GM21390 (cell line): ENCODE results near the gene MKI67.
A peak's percentile ranks its signal among the peaks of the same experiment; 100 is the strongest.
"Not testable (repeated sequence)": the region's sequence is repeated elsewhere in the genome, so short reads cannot be mapped to it uniquely, and the experiment has no call there.

Experiments
- ATAC-seq: cut with Tn5 transposase; IDR thresholded peaks from one replicate; pipeline ENCODE4 v1.9.1; 2021; ENCODE audit not compliant: unreplicated experiment

MKI67 gene

GRCh38 chr10:128150561-128150960, 24.3 kb upstream of the MKI67 start:
- ATAC-seq: no peak

DNA sequence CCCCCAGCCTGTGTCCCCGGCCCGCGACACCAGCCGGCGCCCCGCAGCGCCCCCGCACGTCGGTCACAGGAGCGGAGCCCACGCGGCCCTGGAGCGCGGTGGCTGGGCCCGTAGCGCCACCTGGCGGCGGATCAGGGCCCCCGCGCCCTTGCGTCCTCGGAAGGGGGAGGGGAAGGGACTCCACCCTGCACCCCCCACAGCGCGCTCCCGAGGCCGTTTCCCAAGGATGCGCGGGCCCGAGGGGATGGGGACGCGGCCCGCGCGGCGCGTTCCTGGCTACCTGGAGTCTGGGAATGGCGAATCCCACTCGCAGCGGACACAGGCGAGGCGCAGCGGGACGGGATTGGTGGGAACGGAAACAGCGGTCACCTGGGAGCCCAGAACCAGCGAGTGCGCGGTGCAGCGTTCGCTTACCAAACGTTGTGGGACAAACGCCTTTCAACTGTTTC, 23.8 kb upstream of the MKI67 start:
- ATAC-seq: peak; percentile 94

DNA sequence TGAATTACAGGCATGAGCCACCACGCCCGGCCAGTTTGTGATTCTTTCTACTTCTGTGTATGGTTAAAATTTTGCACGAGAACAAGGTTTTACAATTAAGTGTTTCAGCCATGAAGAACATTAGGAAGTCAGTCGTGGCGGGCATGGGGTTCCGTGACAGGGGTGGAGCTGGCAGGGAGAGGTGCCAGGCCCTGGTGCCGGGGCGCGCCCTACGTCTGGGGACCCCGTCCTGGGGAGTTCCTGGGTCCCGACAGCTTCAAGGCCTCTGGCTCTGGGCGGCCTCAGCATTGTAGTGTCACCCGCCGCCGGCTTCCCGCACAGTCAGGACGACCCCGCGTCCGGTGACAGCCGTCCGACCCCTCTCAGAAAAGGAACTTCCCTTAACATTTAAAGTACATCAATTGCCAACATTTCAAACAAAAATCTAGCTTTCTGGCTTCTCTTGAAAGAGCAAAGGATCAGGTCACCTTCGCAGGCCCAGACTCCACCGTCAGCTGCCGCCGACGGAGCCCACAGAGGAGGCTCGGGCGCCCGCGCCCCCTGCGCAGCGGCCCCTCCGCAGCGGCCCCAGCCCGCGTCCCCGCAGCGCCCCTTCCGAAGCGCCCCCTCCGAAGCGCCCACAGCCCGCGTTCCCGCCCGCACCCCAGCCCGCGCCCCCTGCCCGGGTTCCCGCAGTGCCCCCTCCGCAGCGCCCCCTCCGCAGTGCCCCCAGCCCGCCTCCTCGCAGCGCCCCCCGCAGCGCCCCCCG, 23.2 kb upstream of the MKI67 start:
- no peak for ATAC-seq

- ATAC-seq: no peak
These were observed 21.4 kb upstream of the MKI67 start for GRCh38 chr10:128147669-128148068.

GRCh38 chr10:128147064-128147463, 20.8 kb upstream of the MKI67 start:
- peak; percentile 54 for ATAC-seq

DNA sequence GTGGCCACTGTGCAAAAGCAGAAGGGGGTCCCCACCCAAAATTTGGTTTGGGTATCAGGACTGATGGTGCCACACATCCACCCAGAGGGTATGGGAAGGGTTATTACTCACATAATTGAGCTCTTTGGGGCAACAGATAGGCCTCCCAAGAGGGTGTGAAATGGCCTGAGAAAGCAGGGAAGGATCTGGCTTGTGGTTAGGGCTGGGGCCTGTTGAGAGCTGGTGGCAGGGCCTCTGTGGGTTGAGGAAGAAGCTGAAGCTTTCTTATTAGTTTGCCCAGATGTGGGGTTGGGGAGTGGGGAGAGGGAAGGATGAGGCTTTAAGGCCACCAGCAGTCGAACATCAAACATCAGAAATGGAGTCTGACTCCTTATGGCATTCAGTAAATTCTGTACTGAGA, 18.3 kb upstream of the MKI67 start:
- ATAC-seq: no peak

DNA sequence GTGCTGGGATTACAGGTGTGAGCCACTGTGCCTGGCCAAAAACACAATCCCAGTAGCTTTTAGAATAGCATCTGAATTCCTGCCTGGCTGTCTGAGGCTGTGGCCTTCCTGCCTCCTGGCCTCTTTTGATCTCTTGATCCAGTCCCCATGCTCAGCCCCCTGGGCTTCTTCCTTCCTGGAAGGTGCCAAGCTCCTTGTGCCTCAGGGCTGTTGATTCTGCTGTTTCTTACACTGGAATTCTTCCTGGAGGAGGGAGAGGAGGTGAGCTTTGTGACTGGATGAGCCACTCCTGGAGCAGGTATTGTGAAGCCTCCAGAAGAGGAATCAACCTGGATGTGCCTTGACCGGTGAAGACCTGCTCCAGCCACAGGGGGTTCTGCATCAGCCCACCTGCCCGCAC, 17.3 kb upstream of the MKI67 start:
- no peak for ATAC-seq

GRCh38 chr10:128140425-128140824, 14.2 kb upstream of the MKI67 start:
- no peak for ATAC-seq

- ATAC-seq: not testable (repeated sequence)
These were observed 12.2 kb upstream of the MKI67 start for GRCh38 chr10:128138429-128138828.

- ATAC-seq: peak; percentile 76
These were observed 11.7 kb upstream of the MKI67 start for GRCh38 chr10:128137877-128138276.

DNA sequence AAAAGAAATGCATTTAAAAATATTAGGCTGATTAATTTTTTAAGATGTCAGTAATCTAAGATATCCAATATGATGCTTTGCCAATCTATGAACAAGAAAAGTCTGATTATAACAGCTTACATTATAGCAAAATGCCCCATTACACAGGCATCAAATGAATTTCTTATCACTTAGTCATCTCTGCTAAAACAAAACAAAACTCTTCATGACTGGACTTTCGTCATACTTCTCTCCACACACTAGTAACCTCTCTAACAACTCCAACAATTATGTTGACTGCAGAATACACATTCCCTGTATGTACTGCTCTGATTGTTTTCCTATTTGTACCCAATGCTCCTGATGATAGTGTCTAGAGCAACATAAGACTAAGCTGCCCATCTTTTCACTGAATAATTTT, 3.8 kb upstream of the MKI67 start:
- no peak for ATAC-seq

DNA sequence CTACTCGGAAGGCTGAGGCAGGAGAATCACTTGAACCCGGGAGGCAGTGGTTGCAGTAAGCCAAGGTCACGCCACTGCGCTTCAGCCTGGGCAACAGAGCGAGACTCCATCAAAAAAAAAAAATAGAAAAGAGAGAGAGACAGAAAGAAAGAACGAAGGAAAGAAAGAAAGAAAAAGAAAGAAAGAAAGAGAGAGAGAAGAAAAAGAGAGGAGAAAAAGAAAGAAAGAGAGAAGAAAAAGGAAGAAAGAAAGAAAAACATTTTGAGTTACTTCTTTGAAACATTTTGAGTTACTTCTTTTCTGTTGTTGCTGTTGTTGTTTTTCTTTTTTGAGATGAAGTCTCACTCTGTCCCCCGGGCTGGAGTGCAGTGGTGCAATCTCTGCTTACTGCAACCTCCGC, 2.4 kb upstream of the MKI67 start:
- ATAC-seq: no peak

DNA sequence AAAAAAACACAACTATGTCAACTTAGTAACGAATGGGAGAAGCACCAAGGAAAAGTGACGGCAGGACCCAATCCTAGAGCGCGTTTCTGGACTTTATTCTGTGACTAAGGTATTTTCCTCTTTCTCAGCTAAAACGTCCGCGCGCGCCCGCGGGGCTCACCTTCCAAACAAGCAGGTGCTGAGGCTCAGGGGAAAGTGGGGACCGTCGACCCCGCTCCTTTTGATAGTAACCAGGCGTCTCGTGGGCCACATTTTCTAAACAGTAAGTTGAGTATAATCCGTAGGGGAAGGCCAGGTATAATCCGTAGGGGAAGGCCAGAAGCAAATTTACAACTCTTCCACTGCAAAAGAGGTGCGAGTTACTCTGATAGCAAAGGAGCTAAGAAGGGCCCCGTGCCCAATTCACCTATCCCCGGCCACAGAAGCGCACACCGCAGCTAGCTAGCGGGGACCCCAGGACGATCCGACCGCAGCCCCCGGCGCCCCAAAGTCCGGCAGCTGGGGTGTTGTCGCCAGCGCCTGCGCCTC, 743 bp downstream of the MKI67 start:
- ATAC-seq: no peak

- no peak for ATAC-seq
These were observed 1.3 kb downstream of the MKI67 start for GRCh38 chr10:128124813-128125403.

- no peak for ATAC-seq
These were observed 2.4 kb downstream of the MKI67 start for GRCh38 chr10:128123846-128124245.

GRCh38 chr10:128122931-128123330, 3.3 kb downstream of the MKI67 start:
- no peak for ATAC-seq

DNA sequence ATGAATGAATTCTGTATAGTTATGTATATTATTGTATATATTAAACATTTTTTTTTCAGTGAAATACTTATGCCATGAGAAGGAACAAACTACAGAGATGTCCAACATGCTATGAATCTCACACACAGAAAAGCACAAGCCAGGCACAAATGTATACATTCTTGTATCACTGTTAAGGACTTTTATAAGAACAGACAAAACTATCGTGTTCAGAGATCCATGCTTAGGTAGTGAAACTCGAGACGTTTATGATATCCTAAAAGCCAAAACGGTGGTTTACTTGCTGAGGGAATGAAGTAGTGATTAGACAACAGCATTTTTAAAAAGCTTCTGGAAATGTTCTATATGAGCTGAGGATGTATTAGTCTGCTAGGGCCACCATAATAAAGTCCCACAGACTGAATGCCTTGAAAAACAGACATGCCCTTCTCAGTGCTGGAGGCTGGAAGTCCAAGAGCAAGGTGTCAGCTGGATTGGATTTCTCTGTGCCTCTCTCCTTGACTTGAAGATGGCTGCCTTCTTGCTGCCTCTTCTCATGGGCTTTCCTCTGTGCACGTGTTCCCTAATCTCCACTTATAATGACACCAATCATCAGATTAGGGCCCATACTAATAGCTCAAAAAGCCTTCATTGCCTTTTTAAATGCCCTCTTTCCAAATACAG, 4.3 kb downstream of the MKI67 start:
- ATAC-seq: no peak

DNA sequence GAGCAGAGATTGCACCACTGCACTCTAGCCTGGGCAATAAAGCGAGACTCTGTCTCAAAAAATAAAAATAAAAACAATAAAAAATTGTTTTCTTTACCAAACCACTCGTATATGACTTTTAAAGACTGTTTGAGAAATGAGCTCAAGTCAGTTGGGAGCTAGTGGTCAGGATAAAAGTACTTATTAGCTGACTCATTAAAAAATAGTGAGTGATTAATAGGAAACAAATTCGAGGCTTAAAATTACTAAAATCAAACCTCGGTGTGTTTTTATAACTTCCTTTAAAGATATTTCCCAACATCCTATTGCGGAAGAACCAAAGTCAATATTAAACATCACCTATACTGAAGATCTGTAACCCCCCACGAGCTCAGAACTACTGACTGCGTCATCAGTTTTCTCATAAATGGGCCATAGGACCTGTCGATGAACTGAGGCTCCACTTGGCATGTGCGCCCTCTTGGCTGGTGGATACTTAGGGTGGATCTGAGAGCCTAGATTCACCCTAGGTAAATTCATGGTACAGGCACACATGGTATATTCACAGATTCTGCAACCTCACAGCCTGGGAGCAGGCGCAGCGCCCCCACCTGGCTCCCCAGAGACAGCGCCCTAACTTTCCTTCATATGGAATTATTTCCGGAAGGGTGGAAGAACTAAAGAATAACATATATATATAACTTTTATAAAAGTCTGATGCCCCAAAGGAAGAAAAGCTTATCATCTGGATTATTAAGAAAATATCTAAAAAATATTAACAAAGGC, 9.2 kb downstream of the MKI67 start:
- ATAC-seq: no peak

DNA sequence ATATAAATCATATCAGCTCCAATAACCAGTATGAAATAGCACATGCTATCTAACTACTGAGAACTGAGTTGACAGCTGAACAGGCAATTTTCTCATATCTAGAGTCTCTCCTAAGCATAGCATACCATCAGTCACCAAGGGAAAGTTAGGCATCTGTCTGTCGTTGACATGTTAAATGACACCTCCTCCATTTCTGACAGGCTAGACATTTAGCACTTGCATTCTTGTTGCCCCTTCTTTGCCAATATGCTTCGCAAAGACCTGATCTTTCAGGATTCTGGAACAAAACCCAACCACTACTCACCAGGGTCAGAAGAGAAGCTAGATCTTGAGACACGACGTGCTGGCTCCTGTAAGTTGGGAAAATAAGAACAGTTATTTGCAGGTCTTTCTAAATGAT, 10.0 kb downstream of the MKI67 start:
- no peak for ATAC-seq

DNA sequence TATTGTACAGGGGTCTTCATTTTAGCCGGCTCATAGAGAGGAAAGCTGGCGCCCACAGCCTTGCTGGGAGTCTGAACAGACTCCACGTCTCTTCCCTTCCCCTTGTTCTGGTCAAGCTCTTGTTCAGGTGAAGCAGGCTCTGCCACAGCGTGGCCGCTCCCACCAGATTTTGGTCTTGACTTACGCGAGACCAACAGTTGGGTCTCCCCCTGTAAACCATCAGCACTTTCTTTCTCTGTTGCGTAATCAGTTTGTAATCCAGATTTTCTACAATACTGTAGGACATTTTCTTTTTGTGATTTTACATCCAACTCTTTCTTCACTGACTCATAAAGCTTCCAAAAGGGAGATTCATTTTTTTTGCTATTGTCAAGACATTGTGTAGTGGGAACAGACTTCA, 10.9 kb downstream of the MKI67 start:
- ATAC-seq: no peak

- ATAC-seq: no peak
These were observed 11.3 kb downstream of the MKI67 start for GRCh38 chr10:128114901-128115300.
